CD4-positive, alpha-beta memory T cell (primary cell): ENCODE data around the gene ZNF385D. TPM values are rescaled to one million over a fixed set of nuclear protein-coding genes. Genes with fewer than 3 reads are reported as not detected.

Experiments used
- CTCF ChIA-PET: fragments of 350-600 bp; sonication (Branson Sonifier 250); formaldehyde crosslinking; loops from one replicate; lab custom pipeline; 2021; ENCODE audit warnings: inconsistent platforms; ENCODE audit not compliant: partially characterized antibody; lab: Charles Lee
- POLR2A ChIA-PET: fragments of 350-600 bp; sonication (Branson Sonifier 250); formaldehyde crosslinking; loops from one replicate; lab custom pipeline; 2021; ENCODE audit not compliant: partially characterized antibody; lab: Charles Lee
- DNase-seq, 5 donors: peaks; one replicate each; pipeline versions ENCODE4 v3.0.0 to v3.0.0-alpha.2; 2020 to 2022; ENCODE audit warnings: mixed read lengths in 1 of 5
- H3K27ac ChIP-seq: one replicate; pipeline ENCODE4 v1.7.0; 2013; ENCODE audit warnings: low read depth, low read length
- H3K27me3 ChIP-seq: 2 replicates; pipeline ENCODE4 v1.7.0; 2013; ENCODE audit warnings: mild to moderate bottlenecking, low read length, moderate library complexity; ENCODE audit not compliant: insufficient read depth
- H3K36me3 ChIP-seq: 2 replicates; pipeline ENCODE4 v1.7.0; 2013; ENCODE audit warnings: mild to moderate bottlenecking, low read length, moderate library complexity; ENCODE audit not compliant: insufficient read depth
- H3K4me1 ChIP-seq: 2 replicates; pipeline ENCODE4 v1.7.0; 2013; ENCODE audit warnings: mild to moderate bottlenecking, low read length, moderate library complexity; ENCODE audit not compliant: insufficient read depth
- H3K4me3 ChIP-seq, 2 donors: one replicate each; pipeline ENCODE4 v1.7.0; 2013; ENCODE audit warnings: low read length in 2 of 2, mild to moderate bottlenecking in 1 of 2
- H3K9me3 ChIP-seq, 2 donors: one replicate each; pipeline ENCODE4 v1.7.0; 2013; ENCODE audit warnings: low read length in 2 of 2, control low read depth in 1 of 2; ENCODE audit not compliant: control insufficient read depth in 1 of 2
- H3K27ac Mint-ChIP-seq, 7 donors: one replicate each; pipeline ENCODE4 v1.8.0; 2020 to 2021; ENCODE audit warnings: mixed read lengths in 7 of 7, mild to moderate bottlenecking in 6 of 7, inconsistent platforms in 3 of 7, moderate library complexity in 3 of 7
- H3K27me3 Mint-ChIP-seq, 2 donors: one replicate each; pipeline ENCODE4 v1.8.0; 2020 to 2021; ENCODE audit warnings: mixed read lengths in 2 of 2
- H3K36me3 Mint-ChIP-seq, 2 donors: one replicate each; pipeline ENCODE4 v1.8.0; 2020 to 2021; ENCODE audit warnings: mixed read lengths in 2 of 2, inconsistent platforms in 1 of 2, mild to moderate bottlenecking in 1 of 2
- H3K4me1 Mint-ChIP-seq, 4 donors: one replicate each; pipeline ENCODE4 v1.8.0; 2020 to 2021; ENCODE audit warnings: mixed read lengths in 4 of 4, mild to moderate bottlenecking in 1 of 4
- H3K4me3 Mint-ChIP-seq, 8 donors: one replicate each; pipeline ENCODE4 v1.8.0; 2020 to 2021; ENCODE audit warnings: mixed read lengths in 8 of 8, mild to moderate bottlenecking in 7 of 8, moderate library complexity in 6 of 8, inconsistent platforms in 3 of 8
- H3K9me3 Mint-ChIP-seq, 8 donors: one replicate each; pipeline ENCODE4 v1.8.0; 2020 to 2021; ENCODE audit warnings: mixed read lengths in 8 of 8, mild to moderate bottlenecking in 5 of 8, inconsistent platforms in 3 of 8, moderate library complexity in 1 of 8
- intact Hi-C: fragments of 100-400 bp; cut with micrococcal nuclease; formaldehyde crosslinking; loops from one replicate; pipeline ENCODE4 v1.15.1; 2023
- polyA plus RNA-seq, 2 donors: library from polyadenylated mRNA; unstranded; fragments of 300-500 nt; fragmentation: Illumina TruSeq; gene quantifications; one replicate each; pipeline ENCODE4 v1.2.3, GENCODE V29; 2021
- total RNA-seq, 2 experiments: library from RNA; stranded (reverse); gene quantifications; one replicate each; pipeline ENCODE4 v1.2.3, GENCODE V29; 2021

ZNF385D gene, protein sequence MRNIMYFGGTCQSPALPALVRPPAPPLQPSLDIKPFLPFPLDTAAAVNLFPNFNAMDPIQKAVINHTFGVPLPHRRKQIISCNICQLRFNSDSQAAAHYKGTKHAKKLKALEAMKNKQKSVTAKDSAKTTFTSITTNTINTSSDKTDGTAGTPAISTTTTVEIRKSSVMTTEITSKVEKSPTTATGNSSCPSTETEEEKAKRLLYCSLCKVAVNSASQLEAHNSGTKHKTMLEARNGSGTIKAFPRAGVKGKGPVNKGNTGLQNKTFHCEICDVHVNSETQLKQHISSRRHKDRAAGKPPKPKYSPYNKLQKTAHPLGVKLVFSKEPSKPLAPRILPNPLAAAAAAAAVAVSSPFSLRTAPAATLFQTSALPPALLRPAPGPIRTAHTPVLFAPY
- total RNA-seq (not detected), polyA plus RNA-seq (not detected)

DNA sequence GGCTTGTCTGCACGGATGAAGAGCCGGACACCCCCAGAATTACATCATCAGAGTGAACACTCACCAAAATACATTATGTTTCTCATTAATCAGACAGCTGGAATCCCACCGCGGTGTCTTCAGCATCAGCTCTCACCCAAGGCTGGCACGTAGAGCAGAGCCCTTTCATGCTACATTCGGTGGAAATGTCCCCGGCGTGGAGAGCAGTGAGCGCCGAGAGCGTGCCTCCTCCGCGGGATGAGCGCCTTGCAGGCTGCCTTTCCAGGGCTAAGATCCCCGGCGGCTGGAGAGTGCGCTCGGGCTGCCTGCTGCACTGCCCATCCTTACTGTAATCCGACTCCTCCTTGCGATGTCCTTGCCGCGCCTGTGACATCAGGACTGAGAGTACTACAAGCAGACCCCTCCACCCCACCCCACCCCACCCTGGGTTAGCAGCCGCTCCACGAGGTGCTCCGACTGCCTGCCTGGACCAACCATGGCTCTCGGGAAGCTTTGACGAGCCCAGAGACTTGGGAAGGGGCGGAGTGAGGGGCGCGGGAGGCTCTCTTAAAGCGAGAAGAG, at the start of gene ZNF385D:
ZNF385D (minus strand) TSS at position 380 of the 561 bp plus-strand sequence; CDS start at position 86, 294 bp downstream.
- no peaks in the 10 kb centered on the region for H3K36me3 Mint-ChIP-seq
- no peak for DNase-seq
- H3K9me3 Mint-ChIP-seq = peaks cover 0 to 8% (median 3%) of the 10 kb centered on the region in 8 donors
- H3K4me1 ChIP-seq = no peaks in the 10 kb centered on the region
- POLR2A ChIA-PET = no interaction called here
- H3K4me3 Mint-ChIP-seq = no peak within 1 kb of the TSS
- intact Hi-C loops = no loop called here
- H3K9me3 ChIP-seq = no peaks in the 10 kb centered on the region
- CTCF ChIA-PET = no interaction called here
- H3K27me3 Mint-ChIP-seq = no peaks in the 10 kb centered on the region
- no peak within 1 kb of the TSS for H3K27ac ChIP-seq
- peaks cover 0 to 6% (median 0%) of the 10 kb centered on the region in 4 donors for H3K4me1 Mint-ChIP-seq
- H3K27me3 ChIP-seq = no peaks in the 10 kb centered on the region
- no peak within 1 kb of the TSS for H3K4me3 ChIP-seq
- H3K36me3 ChIP-seq = no peaks in the 10 kb centered on the region
- no peak within 1 kb of the TSS for H3K27ac Mint-ChIP-seq

DNA sequence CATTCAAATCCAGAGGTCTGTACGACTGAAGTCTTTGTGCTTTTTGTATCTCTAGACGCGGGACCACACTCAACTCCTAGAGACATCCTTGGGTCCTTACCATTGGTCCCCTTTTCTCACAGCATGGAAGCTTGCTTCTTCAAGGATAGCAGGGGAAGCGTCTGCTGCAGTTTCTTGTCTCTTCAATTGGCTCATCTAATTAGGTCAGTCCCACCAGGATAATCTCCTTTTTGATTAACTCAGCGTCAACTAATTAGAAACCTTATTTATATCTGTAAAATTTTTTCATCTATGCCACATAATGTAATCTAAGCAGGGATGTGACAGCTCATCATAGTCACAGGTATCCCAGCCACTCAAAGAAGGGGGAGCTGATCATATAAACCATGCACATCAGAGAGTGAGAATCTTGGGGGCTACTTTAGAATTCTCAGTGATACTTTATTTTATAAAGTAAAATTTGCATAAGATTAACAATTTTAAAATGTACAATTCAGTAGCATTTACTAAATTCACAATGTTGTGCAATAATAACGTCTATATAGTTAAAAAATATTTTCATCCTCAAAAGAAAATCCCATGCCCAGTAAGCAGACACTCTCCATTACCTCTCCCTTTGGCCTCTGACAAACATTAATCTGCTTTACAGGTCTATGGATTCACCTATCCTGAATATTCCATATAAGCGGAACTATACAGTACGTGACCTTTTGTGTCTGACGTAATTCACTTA, 47.5 kb upstream of the ZNF385D start:
- H3K27ac Mint-ChIP-seq = no peak overlapping the region
- H3K36me3 ChIP-seq = no peaks in the 10 kb centered on the region
- no peak for DNase-seq
- no peak overlapping the region for H3K4me3 ChIP-seq
- intact Hi-C loops = no loop called here
- no peaks in the 10 kb centered on the region for H3K27me3 ChIP-seq
- POLR2A ChIA-PET = no interaction called here
- no peaks in the 10 kb centered on the region for H3K36me3 Mint-ChIP-seq
- H3K4me1 Mint-ChIP-seq = no peaks in the 10 kb centered on the region
- peaks cover 4 to 17% (median 9%) of the 10 kb centered on the region in 8 donors for H3K9me3 Mint-ChIP-seq
- CTCF ChIA-PET = no interaction called here
- H3K4me3 Mint-ChIP-seq = peak overlapping the region in 1 of 8 donors; percentile 21
- H3K9me3 ChIP-seq = no peaks in the 10 kb centered on the region
- H3K27me3 Mint-ChIP-seq = no peaks in the 10 kb centered on the region
- H3K27ac ChIP-seq = no peak overlapping the region
- no peaks in the 10 kb centered on the region for H3K4me1 ChIP-seq

DNA sequence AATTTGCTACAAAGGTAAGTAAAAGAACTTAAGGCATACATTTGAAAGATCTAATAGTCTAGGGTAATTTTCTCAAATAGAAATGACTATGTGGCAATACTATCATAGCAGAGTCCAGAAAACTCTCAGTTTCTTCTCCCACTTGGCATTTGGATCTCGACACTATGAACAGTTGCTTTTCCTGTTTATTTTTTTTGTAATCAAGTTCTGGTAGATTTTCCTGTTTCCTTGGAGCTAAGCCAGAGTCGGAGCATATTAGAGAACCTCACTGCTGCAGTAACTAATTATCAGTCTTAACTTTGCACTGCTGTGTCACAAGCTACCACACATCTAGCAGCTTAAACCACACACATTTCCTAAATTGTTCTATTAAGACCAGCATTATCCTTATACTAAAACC, 44.9 kb upstream of the ZNF385D start:
- CTCF ChIA-PET = no interaction called here
- peaks cover 4 to 17% (median 9%) of the 10 kb centered on the region in 8 donors for H3K9me3 Mint-ChIP-seq
- H3K36me3 ChIP-seq = no peaks in the 10 kb centered on the region
- intact Hi-C loops = no loop called here
- POLR2A ChIA-PET = no interaction called here
- H3K4me1 Mint-ChIP-seq = no peaks in the 10 kb centered on the region
- no peak overlapping the region for H3K27ac ChIP-seq
- H3K4me1 ChIP-seq = no peaks in the 10 kb centered on the region
- H3K4me3 Mint-ChIP-seq = no peak overlapping the region
- H3K9me3 ChIP-seq = no peaks in the 10 kb centered on the region
- H3K4me3 ChIP-seq = no peak overlapping the region
- H3K27me3 ChIP-seq = no peaks in the 10 kb centered on the region
- DNase-seq = no peak
- H3K27ac Mint-ChIP-seq = no peak overlapping the region
- no peaks in the 10 kb centered on the region for H3K27me3 Mint-ChIP-seq
- H3K36me3 Mint-ChIP-seq = no peaks in the 10 kb centered on the region

DNA sequence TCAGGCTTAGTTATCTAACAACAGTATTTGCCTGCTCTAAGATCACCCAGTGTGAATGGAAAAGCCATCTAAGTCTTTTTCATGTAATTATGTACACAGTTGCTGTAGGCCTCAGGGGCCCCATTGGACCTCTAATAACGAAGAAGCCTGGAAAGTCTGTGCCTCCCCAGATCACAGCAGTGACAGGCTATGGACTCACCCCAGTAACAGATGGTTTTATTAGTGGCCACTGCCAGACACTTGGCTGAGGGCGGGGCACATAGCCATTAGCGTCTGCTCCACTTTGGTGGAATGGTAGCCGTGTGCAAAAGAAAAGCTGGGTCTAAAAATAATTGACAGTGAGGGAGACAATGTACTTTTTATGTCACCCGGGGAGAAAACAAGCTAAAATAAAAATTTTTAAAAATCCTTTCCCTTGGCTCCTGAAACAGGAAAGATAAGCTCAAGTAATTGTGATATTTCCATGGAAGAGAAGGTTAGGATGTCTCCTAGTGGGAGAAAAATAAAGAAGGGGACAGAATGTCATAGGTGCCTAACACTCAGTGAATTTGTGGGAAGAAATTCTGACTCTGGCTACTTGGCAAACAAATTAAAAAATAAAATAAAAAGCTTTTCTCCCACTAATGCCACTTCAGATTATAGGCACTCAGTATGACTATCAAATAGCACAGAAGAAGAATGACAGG, 44.3 kb upstream of the ZNF385D start:
- Histone ChIP-seq H3K4me3 (no peak overlapping the region), H3K27me3 (no peaks in the 10 kb centered on the region), H3K9me3 (no peaks in the 10 kb centered on the region), H3K27ac (no peak overlapping the region), H3K4me1 (no peaks in the 10 kb centered on the region), H3K36me3 (no peaks in the 10 kb centered on the region)
- no peaks in the 10 kb centered on the region for H3K27me3 Mint-ChIP-seq
- no peak overlapping the region for H3K4me3 Mint-ChIP-seq
- no peak overlapping the region for H3K27ac Mint-ChIP-seq
- H3K36me3 Mint-ChIP-seq = no peaks in the 10 kb centered on the region
- H3K4me1 Mint-ChIP-seq = no peaks in the 10 kb centered on the region
- H3K9me3 Mint-ChIP-seq = peaks cover 0 to 17% (median 8%) of the 10 kb centered on the region in 8 donors
- ChIA-PET CTCF (no interaction called here), POLR2A (no interaction called here)
- DNase-seq = no peak
- intact Hi-C loops = no loop called here

DNA sequence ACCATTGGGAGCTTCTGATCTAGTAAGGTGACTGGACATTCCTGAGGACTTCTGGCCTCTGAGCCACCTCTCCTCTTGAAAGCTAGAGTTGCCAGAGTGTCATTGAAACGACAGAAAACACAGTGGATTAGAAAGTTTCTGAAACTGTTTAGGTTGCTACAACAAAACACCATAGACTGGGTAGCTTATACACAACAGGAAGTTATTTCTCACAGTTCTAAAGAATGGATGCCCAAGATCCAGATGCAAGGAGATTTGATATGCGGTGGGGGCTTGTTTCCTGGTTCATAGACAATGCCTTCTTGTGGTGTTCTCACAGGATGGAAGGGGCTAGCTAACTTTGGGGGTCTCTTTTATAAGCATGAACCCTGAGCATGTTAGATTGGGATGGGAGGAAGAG, 43.3 kb upstream of the ZNF385D start:
- H3K9me3 Mint-ChIP-seq = peaks cover 2 to 21% (median 7%) of the 10 kb centered on the region in 8 donors
- no peak for DNase-seq
- no peaks in the 10 kb centered on the region for H3K9me3 ChIP-seq

DNA sequence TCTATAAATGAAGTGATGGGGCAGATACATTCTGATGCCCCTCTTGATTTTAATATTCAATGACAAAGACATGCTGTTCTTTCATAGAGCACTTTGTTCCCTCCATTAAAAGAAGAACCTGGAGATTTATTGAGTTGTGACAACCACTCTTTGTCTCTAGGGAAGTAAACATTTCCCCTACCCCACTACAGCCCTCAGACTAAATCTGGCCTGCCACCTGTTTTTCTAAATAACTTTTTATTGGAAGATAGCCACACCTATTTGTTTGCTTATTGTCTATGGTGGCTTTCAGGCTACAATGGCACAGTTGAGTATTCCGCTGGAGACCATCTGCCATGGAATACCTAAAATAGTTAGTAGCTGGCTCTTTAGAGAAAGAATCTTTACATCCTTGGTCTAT, 41.2 kb upstream of the ZNF385D start:
- CTCF ChIA-PET = no interaction called here
- H3K4me1 Mint-ChIP-seq = no peaks in the 10 kb centered on the region
- Histone ChIP-seq H3K27me3 (no peaks in the 10 kb centered on the region), H3K27ac (no peak overlapping the region), H3K4me3 (no peak overlapping the region), H3K9me3 (no peaks in the 10 kb centered on the region), H3K4me1 (no peaks in the 10 kb centered on the region), H3K36me3 (no peaks in the 10 kb centered on the region)
- POLR2A ChIA-PET = no interaction called here
- H3K4me3 Mint-ChIP-seq = no peak overlapping the region
- H3K36me3 Mint-ChIP-seq = no peaks in the 10 kb centered on the region
- peaks cover 0 to 16% (median 8%) of the 10 kb centered on the region in 8 donors for H3K9me3 Mint-ChIP-seq
- intact Hi-C loops = no loop called here
- H3K27ac Mint-ChIP-seq = no peak overlapping the region
- H3K27me3 Mint-ChIP-seq = no peaks in the 10 kb centered on the region
- DNase-seq = no peak

More for the DNA sequence above, 43.3 kb upstream of the ZNF385D start:
- Histone ChIP-seq H3K4me3 (no peak overlapping the region), H3K27ac (no peak overlapping the region), H3K27me3 (no peaks in the 10 kb centered on the region), H3K36me3 (no peaks in the 10 kb centered on the region), H3K4me1 (no peaks in the 10 kb centered on the region)
- intact Hi-C loops = no loop called here
- H3K27me3 Mint-ChIP-seq = no peaks in the 10 kb centered on the region
- H3K4me3 Mint-ChIP-seq = no peak overlapping the region
- no peaks in the 10 kb centered on the region for H3K36me3 Mint-ChIP-seq
- H3K27ac Mint-ChIP-seq = no peak overlapping the region
- CTCF ChIA-PET = no interaction called here
- POLR2A ChIA-PET = no interaction called here
- H3K4me1 Mint-ChIP-seq = no peaks in the 10 kb centered on the region

DNA sequence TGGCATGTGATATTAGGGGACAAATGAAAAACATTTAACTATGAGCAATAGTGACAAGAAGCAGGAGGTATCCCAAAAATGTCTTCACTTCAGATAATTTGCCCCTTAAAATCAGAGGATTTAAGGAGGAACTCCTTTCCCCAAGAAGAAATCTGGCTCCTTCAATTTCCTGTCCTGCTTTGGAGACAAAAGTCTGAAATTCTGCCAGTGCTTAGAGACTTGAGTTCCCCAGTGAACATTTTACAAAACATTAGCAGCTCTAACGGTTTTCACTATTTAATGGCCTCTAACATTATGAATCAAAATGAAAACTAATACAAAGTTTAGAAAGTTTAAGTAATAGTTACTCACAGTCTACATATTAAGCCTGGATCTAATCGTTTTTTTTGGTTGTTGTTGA, 40.3 kb upstream of the ZNF385D start:
- no peaks in the 10 kb centered on the region for H3K27me3 ChIP-seq
- H3K4me3 ChIP-seq = no peak overlapping the region
- no peak overlapping the region for H3K27ac ChIP-seq
- Mint-ChIP-seq H3K27ac (no peak overlapping the region), H3K4me3 (no peak overlapping the region), H3K36me3 (no peaks in the 10 kb centered on the region), H3K9me3 (peaks cover 0 to 16% (median 7%) of the 10 kb centered on the region in 8 donors), H3K27me3 (no peaks in the 10 kb centered on the region), H3K4me1 (no peaks in the 10 kb centered on the region)
- intact Hi-C loops = no loop called here
- no peaks in the 10 kb centered on the region for H3K9me3 ChIP-seq
- no peaks in the 10 kb centered on the region for H3K4me1 ChIP-seq
- H3K36me3 ChIP-seq = no peaks in the 10 kb centered on the region
- DNase-seq = no peak
- CTCF ChIA-PET = interaction anchor here (2.1 kb wide), 1 partner anchor 10 kb away, joined by 5 read pairs; no protein-coding TSS in a partner anchor
- POLR2A ChIA-PET = no interaction called here
